ENCODE measurements around the gene UFC1.

UFC1 gene

GRCh38 chr1:161119092-161119903 is 34.5 kb upstream of the UFC1 start:
- no CpG with 5 or more reads among the region's 10 CpGs for WGBS (ENCODE audit: insufficient coverage, insufficient read length)
- DNase-seq (ENCODE audit: low read depth, low spot score) = no peak
- Histone ChIP-seq H3K27ac (ENCODE audit: low read length) (no peak overlapping the region), H3K4me3 (ENCODE audit: low read length) (no peak overlapping the region; the same call in 1 of the 2 replicates), H3K36me3 (ENCODE audit: control insufficient read depth, insufficient read depth, low read length) (peaks cover 29% of the 10 kb centered on the region), H3K27me3 (ENCODE audit: control insufficient read depth, insufficient read depth, low read length) (no peaks in the 10 kb centered on the region), H3K9me3 (ENCODE audit: control insufficient read depth, insufficient read depth, low read length) (no peaks in the 10 kb centered on the region), H3K4me1 (ENCODE audit: control insufficient read depth, insufficient read depth, low read length) (peaks cover 6% of the 10 kb centered on the region; the same call in 1 of the 2 replicates)

GRCh38 chr1:161121042-161121650 is 32.6 kb upstream of the UFC1 start:
- H3K27me3 ChIP-seq (ENCODE audit: control insufficient read depth, insufficient read depth, low read length) = no peaks in the 10 kb centered on the region
- H3K27ac ChIP-seq (ENCODE audit: low read length) = no peak overlapping the region
- no CpG with 5 or more reads among the region's 3 CpGs for WGBS (ENCODE audit: insufficient coverage, insufficient read length)
- no peak for DNase-seq (ENCODE audit: low read depth, low spot score)
- H3K9me3 ChIP-seq (ENCODE audit: control insufficient read depth, insufficient read depth, low read length) = no peaks in the 10 kb centered on the region
- peaks cover 6% of the 10 kb centered on the region; the same call in 1 of the 2 replicates for H3K4me1 ChIP-seq (ENCODE audit: control insufficient read depth, insufficient read depth, low read length)
- no peak overlapping the region for H3K4me3 ChIP-seq (ENCODE audit: low read length)
- H3K36me3 ChIP-seq (ENCODE audit: control insufficient read depth, insufficient read depth, low read length) = peaks cover 30% of the 10 kb centered on the region

- no peaks in the 10 kb centered on the region for H3K27me3 ChIP-seq (ENCODE audit: control insufficient read depth, insufficient read depth, low read length)
- H3K9me3 ChIP-seq (ENCODE audit: control insufficient read depth, insufficient read depth, low read length) = no peaks in the 10 kb centered on the region
- peaks cover 30% of the 10 kb centered on the region for H3K36me3 ChIP-seq (ENCODE audit: control insufficient read depth, insufficient read depth, low read length)
- DNase-seq (ENCODE audit: low read depth, low spot score) = no peak
- H3K4me3 ChIP-seq (ENCODE audit: low read length) = no peak overlapping the region
- peaks cover 6% of the 10 kb centered on the region; the same call in 1 of the 2 replicates for H3K4me1 ChIP-seq (ENCODE audit: control insufficient read depth, insufficient read depth, low read length)
- no peak overlapping the region for H3K27ac ChIP-seq (ENCODE audit: low read length)
- WGBS (ENCODE audit: insufficient coverage, insufficient read length) = no CpG with 5 or more reads among the region's 4 CpGs
Measured at GRCh38 chr1:161121834-161122233, 31.9 kb upstream of the UFC1 start.

- Histone ChIP-seq H3K9me3 (ENCODE audit: control insufficient read depth, insufficient read depth, low read length) (no peaks in the 10 kb centered on the region), H3K4me1 (ENCODE audit: control insufficient read depth, insufficient read depth, low read length) (peaks cover 6% of the 10 kb centered on the region; the same call in 1 of the 2 replicates), H3K36me3 (ENCODE audit: control insufficient read depth, insufficient read depth, low read length) (peaks cover 32% of the 10 kb centered on the region), H3K27me3 (ENCODE audit: control insufficient read depth, insufficient read depth, low read length) (no peaks in the 10 kb centered on the region), H3K27ac (ENCODE audit: low read length) (no peak overlapping the region), H3K4me3 (ENCODE audit: low read length) (no peak overlapping the region)
- DNase-seq (ENCODE audit: low read depth, low spot score) = no peak
- WGBS (ENCODE audit: insufficient coverage, insufficient read length) = no CpG with 5 or more reads among the region's 6 CpGs
Measured at GRCh38 chr1:161122967-161123366, 30.8 kb upstream of the UFC1 start.

GRCh38 chr1:161127649-161128048 is 26.1 kb upstream of the UFC1 start:
- no CpG with 5 or more reads among the region's 2 CpGs for WGBS (ENCODE audit: insufficient coverage, insufficient read length)
- no peaks in the 10 kb centered on the region for H3K4me1 ChIP-seq (ENCODE audit: control insufficient read depth, insufficient read depth, low read length)
- H3K36me3 ChIP-seq (ENCODE audit: control insufficient read depth, insufficient read depth, low read length) = peaks cover 17% of the 10 kb centered on the region; the same call in 1 of the 2 replicates
- H3K27me3 ChIP-seq (ENCODE audit: control insufficient read depth, insufficient read depth, low read length) = no peaks in the 10 kb centered on the region
- H3K27ac ChIP-seq (ENCODE audit: low read length) = no peak overlapping the region
- H3K4me3 ChIP-seq (ENCODE audit: low read length) = no peak overlapping the region
- no peak for DNase-seq (ENCODE audit: low read depth, low spot score)
- no peaks in the 10 kb centered on the region for H3K9me3 ChIP-seq (ENCODE audit: control insufficient read depth, insufficient read depth, low read length)

- no CpG with 5 or more reads among the region's 4 CpGs for WGBS (ENCODE audit: insufficient coverage, insufficient read length)
- Histone ChIP-seq H3K36me3 (ENCODE audit: control insufficient read depth, insufficient read depth, low read length) (peaks cover 10% of the 10 kb centered on the region; the same call in 1 of the 2 replicates), H3K4me1 (ENCODE audit: control insufficient read depth, insufficient read depth, low read length) (no peaks in the 10 kb centered on the region), H3K9me3 (ENCODE audit: control insufficient read depth, insufficient read depth, low read length) (no peaks in the 10 kb centered on the region), H3K27me3 (ENCODE audit: control insufficient read depth, insufficient read depth, low read length) (no peaks in the 10 kb centered on the region), H3K27ac (ENCODE audit: low read length) (no peak overlapping the region), H3K4me3 (ENCODE audit: low read length) (no peak overlapping the region)
- no peak for DNase-seq (ENCODE audit: low read depth, low spot score)
Measured at GRCh38 chr1:161128591-161129420, 25.0 kb upstream of the UFC1 start.

GRCh38 chr1:161130266-161130665 is 23.5 kb upstream of the UFC1 start:
- H3K4me3 ChIP-seq (ENCODE audit: low read length) = no peak overlapping the region
- H3K36me3 ChIP-seq (ENCODE audit: control insufficient read depth, insufficient read depth, low read length) = peaks cover 5% of the 10 kb centered on the region; the same call in 1 of the 2 replicates
- H3K27ac ChIP-seq (ENCODE audit: low read length) = no peak overlapping the region
- DNase-seq (ENCODE audit: low read depth, low spot score) = no peak
- no peaks in the 10 kb centered on the region for H3K4me1 ChIP-seq (ENCODE audit: control insufficient read depth, insufficient read depth, low read length)
- no CpG with 5 or more reads among the region's 1 CpG for WGBS (ENCODE audit: insufficient coverage, insufficient read length)
- no peaks in the 10 kb centered on the region for H3K9me3 ChIP-seq (ENCODE audit: control insufficient read depth, insufficient read depth, low read length)
- H3K27me3 ChIP-seq (ENCODE audit: control insufficient read depth, insufficient read depth, low read length) = no peaks in the 10 kb centered on the region

- Histone ChIP-seq H3K9me3 (ENCODE audit: control insufficient read depth, insufficient read depth, low read length) (no peaks in the 10 kb centered on the region), H3K36me3 (ENCODE audit: control insufficient read depth, insufficient read depth, low read length) (peaks cover 5% of the 10 kb centered on the region; the same call in 1 of the 2 replicates), H3K27me3 (ENCODE audit: control insufficient read depth, insufficient read depth, low read length) (no peaks in the 10 kb centered on the region), H3K4me1 (ENCODE audit: control insufficient read depth, insufficient read depth, low read length) (no peaks in the 10 kb centered on the region), H3K4me3 (ENCODE audit: low read length) (peak overlapping the region; percentile 73; the same call in 1 of the 2 replicates), H3K27ac (ENCODE audit: low read length) (no peak overlapping the region)
- DNase-seq (ENCODE audit: low read depth, low spot score) = no peak
- WGBS (ENCODE audit: insufficient coverage, insufficient read length) = 100% methylated on average over 1 of the region's 22 CpGs
Measured at GRCh38 chr1:161131523-161132409, 22.0 kb upstream of the UFC1 start.

- no CpG with 5 or more reads among the region's 68 CpGs for WGBS (ENCODE audit: insufficient coverage, insufficient read length)
- no peaks in the 10 kb centered on the region for H3K4me1 ChIP-seq (ENCODE audit: control insufficient read depth, insufficient read depth, low read length)
- peaks cover 4% of the 10 kb centered on the region; the same call in 1 of the 2 replicates for H3K36me3 ChIP-seq (ENCODE audit: control insufficient read depth, insufficient read depth, low read length)
- H3K27me3 ChIP-seq (ENCODE audit: control insufficient read depth, insufficient read depth, low read length) = no peaks in the 10 kb centered on the region
- peak within 1 kb of the TSS; percentile 22 for H3K27ac ChIP-seq (ENCODE audit: low read length)
- no peaks in the 10 kb centered on the region for H3K9me3 ChIP-seq (ENCODE audit: control insufficient read depth, insufficient read depth, low read length)
- H3K4me3 ChIP-seq (ENCODE audit: low read length) = peak within 1 kb of the TSS; percentile 73; the same call in 1 of the 2 replicates
- peak; percentile 82 for DNase-seq (ENCODE audit: low read depth, low spot score)
Measured at GRCh38 chr1:161132410-161133219, 21.2 kb upstream of the UFC1 start, which contains the start of gene DEDD. TSS of gene DEDD (minus strand) at chr1:161132667. CDS start at chr1:161124462, 8,205 bp downstream.
